ENCODE measurements around the gene EPS8L3.

Gene EPS8L3

GRCh38 chr1:109770331-109771095 lies 6.8 kb upstream of the EPS8L3 start:
- Histone ChIP-seq H3K27ac (ENCODE audit: low read length) (no peak overlapping the region), H3K9me3 (ENCODE audit: insufficient read depth, low read length) (no peaks in the 10 kb centered on the region), H3K27me3 (ENCODE audit: low read depth, low read length) (no peaks in the 10 kb centered on the region; the same call in 1 of the 2 replicates), H3K4me3 (ENCODE audit: low read length) (no peak overlapping the region), H3K9ac (ENCODE audit: low read length) (no peak overlapping the region), H3K36me3 (replicated peaks; ENCODE audit: low read depth, low read length) (no peaks in the 10 kb centered on the region), H3K79me2 (ENCODE audit: low read length) (no peaks in the 10 kb centered on the region), H3K4me1 (ENCODE audit: low read length) (peaks cover 3% of the 10 kb centered on the region; the same call in 1 of the 2 replicates), H3K4me2 (ENCODE audit: low read length) (no peak overlapping the region), H4K20me1 (ENCODE audit: insufficient read depth, low read length) (no peaks in the 10 kb centered on the region), H2AFZ (ENCODE audit: low read depth, low read length) (no peak overlapping the region)
- TF ChIP-seq CTCF (IDR thresholded peaks at IDR 0.05; ENCODE audit: low read depth, low read length) (no peak), EZH2phosphoT487 (IDR thresholded peaks at IDR 0.05; ENCODE audit: low read depth) (no peak)

- H3K4me2 ChIP-seq (ENCODE audit: low read length): no peak overlapping the region
- no peaks in the 10 kb centered on the region for H3K79me2 ChIP-seq (ENCODE audit: low read length)
- H3K27ac ChIP-seq (ENCODE audit: low read length): no peak overlapping the region
- H3K4me3 ChIP-seq (ENCODE audit: low read length): no peak overlapping the region
- H3K4me1 ChIP-seq (ENCODE audit: low read length): peaks cover 3% of the 10 kb centered on the region; the same call in 1 of the 2 replicates
- H3K9ac ChIP-seq (ENCODE audit: low read length): no peak overlapping the region
- H3K27me3 ChIP-seq (ENCODE audit: low read depth, low read length): no peaks in the 10 kb centered on the region
- TF ChIP-seq EZH2phosphoT487 (IDR thresholded peaks at IDR 0.05; ENCODE audit: low read depth): no peak
- H4K20me1 ChIP-seq (ENCODE audit: insufficient read depth, low read length): no peaks in the 10 kb centered on the region
- H3K9me3 ChIP-seq (ENCODE audit: insufficient read depth, low read length): no peaks in the 10 kb centered on the region
- H2AFZ ChIP-seq (ENCODE audit: low read depth, low read length): no peak overlapping the region
- H3K36me3 ChIP-seq (replicated peaks; ENCODE audit: low read depth, low read length): no peaks in the 10 kb centered on the region
Measured at GRCh38 chr1:109769330-109770078, 5.8 kb upstream of the EPS8L3 start.

- H4K20me1 ChIP-seq (ENCODE audit: insufficient read depth, low read length): no peaks in the 10 kb centered on the region
- H3K36me3 ChIP-seq (replicated peaks; ENCODE audit: low read depth, low read length): no peaks in the 10 kb centered on the region
- H2AFZ ChIP-seq (ENCODE audit: low read depth, low read length): no peak overlapping the region
- no peak overlapping the region for H3K27ac ChIP-seq (ENCODE audit: low read length)
- H3K9ac ChIP-seq (ENCODE audit: low read length): no peak overlapping the region
- no peak overlapping the region for H3K4me3 ChIP-seq (ENCODE audit: low read length)
- no peaks in the 10 kb centered on the region for H3K27me3 ChIP-seq (ENCODE audit: low read depth, low read length)
- no peaks in the 10 kb centered on the region for H3K9me3 ChIP-seq (ENCODE audit: insufficient read depth, low read length)
- no peak overlapping the region for H3K4me2 ChIP-seq (ENCODE audit: low read length)
- no peaks in the 10 kb centered on the region for H3K79me2 ChIP-seq (ENCODE audit: low read length)
- H3K4me1 ChIP-seq (ENCODE audit: low read length): peaks cover under 1% of the 10 kb centered on the region; the same call in 1 of the 2 replicates
- TF ChIP-seq EZH2phosphoT487 (IDR thresholded peaks at IDR 0.05; ENCODE audit: low read depth) (no peak), CTCF (IDR thresholded peaks at IDR 0.05; ENCODE audit: low read depth, low read length) (no peak)
Measured at GRCh38 chr1:109768820-109769219, 5.1 kb upstream of the EPS8L3 start.

GRCh38 chr1:109768335-109768650 lies 4.6 kb upstream of the EPS8L3 start:
- H3K27ac ChIP-seq (ENCODE audit: low read length): no peak overlapping the region
- no peak overlapping the region for H3K4me3 ChIP-seq (ENCODE audit: low read length)
- H3K4me1 ChIP-seq (ENCODE audit: low read length): peaks cover 2% of the 10 kb centered on the region; the same call in 1 of the 2 replicates
- no peaks in the 10 kb centered on the region for H3K36me3 ChIP-seq (replicated peaks; ENCODE audit: low read depth, low read length)
- no peak for TF ChIP-seq EZH2phosphoT487 (IDR thresholded peaks at IDR 0.05; ENCODE audit: low read depth)
- TF ChIP-seq CTCF (IDR thresholded peaks at IDR 0.05; ENCODE audit: low read depth, low read length): no peak
- no peak overlapping the region for H2AFZ ChIP-seq (ENCODE audit: low read depth, low read length)
- H4K20me1 ChIP-seq (ENCODE audit: insufficient read depth, low read length): no peaks in the 10 kb centered on the region
- H3K9ac ChIP-seq (ENCODE audit: low read length): no peak overlapping the region
- no peaks in the 10 kb centered on the region for H3K9me3 ChIP-seq (ENCODE audit: insufficient read depth, low read length)
- H3K4me2 ChIP-seq (ENCODE audit: low read length): no peak overlapping the region
- H3K79me2 ChIP-seq (ENCODE audit: low read length): no peaks in the 10 kb centered on the region
- no peaks in the 10 kb centered on the region for H3K27me3 ChIP-seq (ENCODE audit: low read depth, low read length)
